Uterus (tissue), 2 donors: Measurements from ENCODE around the gene MYCT1.

Experiments
- CTCF ChIP-seq, 4 experiments: fragments of 200-600 bp in 2 of 4; fragments of 450-650 bp in 2 of 4; sonication (generic) in 2 of 4; IDR thresholded peaks; one replicate each; pipeline ENCODE4 v1.5.1; 2016 to 2019; ENCODE audit warnings: antibody characterized with exemption in 4 of 4, mild to moderate bottlenecking in 2 of 4, moderate library complexity in 1 of 4
- POLR2A ChIP-seq, 2 donors: fragments of 450-650 bp; IDR thresholded peaks; one replicate each; pipeline ENCODE4 v1.6.1; 2016; ENCODE audit warnings: antibody characterized with exemption in 2 of 2, mild to moderate bottlenecking in 1 of 2, moderate library complexity in 1 of 2

GRCh38 chr6:152765331-152765730, 67.6 kb downstream of the MYCT1 start:
- TF ChIP-seq CTCF (IDR thresholded peaks at IDR 0.05) (no peak), POLR2A (IDR thresholded peaks at IDR 0.05) (no peak)
